SK-N-SH (cell line): ENCODE results near the gene ZNF592. TPM values are rescaled to one million over a fixed set of nuclear protein-coding genes. Genes with fewer than 3 reads are reported as not detected.

Experiments
- CTCF ChIA-PET: fragments of 300-600, 350-600 bp; formaldehyde crosslinking; extraction: SDS; loops from one replicate; lab custom pipeline; 2021; lab: Yijun Ruan, JAX
- POLR2A ChIA-PET: fragments of 350-600 bp; sonication (Branson Sonifier 250); formaldehyde crosslinking; extraction: SDS; loops from one replicate; lab custom pipeline; 2020; ENCODE audit warnings: antibody characterized with exemption, inconsistent platforms; lab: Yijun Ruan, JAX
- DNase-seq: peaks from one replicate; pipeline ENCODE4 v3.0.0; 2012
- H2AFZ ChIP-seq: fragments of 200-600 bp; sonication (generic); 2 replicates; pipeline ENCODE4 v1.8.1; 2016; ENCODE audit warnings: antibody characterized with exemption, mild to moderate bottlenecking, low read depth
- H3F3A ChIP-seq: fragments of 200-600 bp; sonication (generic); replicated peaks from 2 replicates; pipeline ENCODE3; 2016; ENCODE audit warnings: antibody characterized with exemption, mild to moderate bottlenecking; ENCODE audit not compliant: insufficient read depth
- H3K27ac ChIP-seq, 2 experiments: fragments of 200-500 bp in 1 of 2; fragments of 200-600 bp in 1 of 2; sonication (Bioruptor generic) in 1 of 2; sonication (generic), shearing (Covaris generic) in 1 of 2; 2 replicates each; pipeline versions ENCODE4 v1.5.1 to v1.6.1; 2014 to 2016; ENCODE audit warnings: low read depth in 2 of 2, inconsistent platforms in 1 of 2, low read length in 1 of 2, mild to moderate bottlenecking in 1 of 2, mixed read lengths in 1 of 2
- H3K27me3 ChIP-seq: fragments of 200-600 bp; sonication (generic), shearing (Covaris generic); 2 replicates; pipeline ENCODE4 v1.6.1; 2016; ENCODE audit warnings: mixed run types; ENCODE audit not compliant: insufficient read depth
- H3K36me3 ChIP-seq, 2 experiments: fragments of 200-500 bp in 1 of 2; fragments of 200-600 bp in 1 of 2; sonication (Bioruptor generic) in 1 of 2; sonication (generic) in 1 of 2; replicated peaks in 1 of 2; 2 replicates each; pipeline versions ENCODE3 to v1.5.1; 2014 to 2016; ENCODE audit warnings: low read length in 1 of 2, mild to moderate bottlenecking in 1 of 2; ENCODE audit not compliant: insufficient read depth in 2 of 2, control insufficient read depth in 1 of 2
- H3K4me1 ChIP-seq, 2 experiments: fragments of 200-500 bp in 1 of 2; fragments of 200-600 bp in 1 of 2; sonication (Bioruptor generic) in 1 of 2; sonication (generic), shearing (Covaris generic) in 1 of 2; 2 replicates each; pipeline versions ENCODE4 v1.5.1 to v1.6.1; 2014 to 2016; ENCODE audit warnings: low read depth in 1 of 2, low read length in 1 of 2, mixed run types in 1 of 2; ENCODE audit not compliant: insufficient read depth in 2 of 2, control insufficient read depth in 1 of 2
- H3K4me2 ChIP-seq: fragments of 200-600 bp; sonication (generic), shearing (Covaris generic); 2 replicates; pipeline ENCODE4 v1.6.1; 2017; ENCODE audit warnings: mixed run types
- H3K4me3 ChIP-seq, 2 experiments: fragments of 200-500 bp in 1 of 2; fragments of 200-600 bp in 1 of 2; sonication (Bioruptor generic) in 1 of 2; sonication (generic), shearing (Covaris generic) in 1 of 2; 2 replicates each; pipeline versions ENCODE4 v1.5.1 to v1.8.1; 2014 to 2016; ENCODE audit warnings: low read depth in 2 of 2, inconsistent platforms in 1 of 2, low read length in 1 of 2, mild to moderate bottlenecking in 1 of 2, mixed read lengths in 1 of 2, moderate library complexity in 1 of 2
- H3K79me2 ChIP-seq: fragments of 200-600 bp; sonication (generic); 2 replicates; pipeline ENCODE4 v1.8.1; 2017; ENCODE audit warnings: mild to moderate bottlenecking; ENCODE audit not compliant: insufficient read depth
- H3K9ac ChIP-seq: fragments of 200-600 bp; sonication (generic); 2 replicates; pipeline ENCODE4 v1.6.1; 2017; ENCODE audit warnings: mixed run types
- H3K9me2 ChIP-seq: fragments of 200-600 bp; sonication (generic); 2 replicates; pipeline ENCODE4 v1.6.1; 2017; ENCODE audit warnings: mixed run types
- H3K9me3 ChIP-seq: fragments of 200-600 bp; sonication (generic); 2 replicates; pipeline ENCODE4 v1.6.1; 2017; ENCODE audit warnings: mixed run types, mild to moderate bottlenecking, moderate library complexity
- H4K20me1 ChIP-seq: fragments of 200-600 bp; sonication (generic); 2 replicates; pipeline ENCODE4 v1.6.1; 2017; ENCODE audit warnings: mild to moderate bottlenecking, mixed run types; ENCODE audit not compliant: insufficient read depth
- ELF1 ChIP-seq: IDR thresholded peaks from 2 replicates; pipeline ENCODE4 v1.4.0; 2012
- EZH2phosphoT487 ChIP-seq: fragments of 200-600 bp; sonication (generic); IDR thresholded peaks from 2 replicates; pipeline ENCODE4 v1.6.1; 2017; ENCODE audit warnings: low read depth, mixed run types, mild to moderate bottlenecking, antibody characterized with exemption, moderate library complexity, borderline replicate concordance
- FOXJ3 ChIP-seq: sonication (generic); formaldehyde crosslinking; IDR thresholded peaks from 2 replicates; pipeline ENCODE4 v1.5.1; 2020; ENCODE audit warnings: mild to moderate bottlenecking, missing genetic modification reagents
- MXI1 ChIP-seq: IDR thresholded peaks from 2 replicates; pipeline ENCODE4 v1.6.1; 2012; ENCODE audit warnings: mild to moderate bottlenecking, low read depth, low read length, improper control_type of control experiment
- NRF1 ChIP-seq: IDR thresholded peaks from 2 replicates; pipeline ENCODE4 v1.6.1; 2012; ENCODE audit warnings: low read depth, mild to moderate bottlenecking, low read length
- RAD21 ChIP-seq: IDR thresholded peaks from 2 replicates; pipeline ENCODE4 v1.6.1; 2012; ENCODE audit warnings: mild to moderate bottlenecking, low read length
- REST ChIP-seq: IDR thresholded peaks from 2 replicates; pipeline ENCODE4 v1.6.1; 2012; ENCODE audit warnings: mild to moderate bottlenecking, low read depth, low read length, moderate library complexity
- RXRA ChIP-seq: IDR thresholded peaks from 2 replicates; pipeline ENCODE4 v1.4.0; 2012; ENCODE audit warnings: low read depth, mild to moderate bottlenecking, borderline replicate concordance
- TAF1 ChIP-seq: IDR thresholded peaks from 2 replicates; pipeline ENCODE4 v1.6.1; 2012; ENCODE audit warnings: low read depth, mild to moderate bottlenecking, low read length, moderate library complexity, borderline replicate concordance
- USF1 ChIP-seq: IDR thresholded peaks from 2 replicates; pipeline ENCODE4 v1.4.0; 2012; ENCODE audit warnings: low read depth, borderline replicate concordance
- WGBS: methylation state at CpG from one replicate; pipeline ENCODE4 v1.1.6; 2017; ENCODE audit warnings: low lambda C conversion rate; 5-methylcytosine and 5-hydroxymethylcytosine counted together
- polyA plus RNA-seq, 3 experiments: library from polyadenylated mRNA; depleted of rRNA; stranded (reverse); fragments of >200 nt; gene quantifications; 2 replicates each; pipeline ENCODE4 v1.2.3, GENCODE V29; 2012

The ZNF592 gene
- polyA plus RNA-seq, 1 of the 3 experiments (the other 2 are of a cell fraction), result 8.0 TPM

DNA sequence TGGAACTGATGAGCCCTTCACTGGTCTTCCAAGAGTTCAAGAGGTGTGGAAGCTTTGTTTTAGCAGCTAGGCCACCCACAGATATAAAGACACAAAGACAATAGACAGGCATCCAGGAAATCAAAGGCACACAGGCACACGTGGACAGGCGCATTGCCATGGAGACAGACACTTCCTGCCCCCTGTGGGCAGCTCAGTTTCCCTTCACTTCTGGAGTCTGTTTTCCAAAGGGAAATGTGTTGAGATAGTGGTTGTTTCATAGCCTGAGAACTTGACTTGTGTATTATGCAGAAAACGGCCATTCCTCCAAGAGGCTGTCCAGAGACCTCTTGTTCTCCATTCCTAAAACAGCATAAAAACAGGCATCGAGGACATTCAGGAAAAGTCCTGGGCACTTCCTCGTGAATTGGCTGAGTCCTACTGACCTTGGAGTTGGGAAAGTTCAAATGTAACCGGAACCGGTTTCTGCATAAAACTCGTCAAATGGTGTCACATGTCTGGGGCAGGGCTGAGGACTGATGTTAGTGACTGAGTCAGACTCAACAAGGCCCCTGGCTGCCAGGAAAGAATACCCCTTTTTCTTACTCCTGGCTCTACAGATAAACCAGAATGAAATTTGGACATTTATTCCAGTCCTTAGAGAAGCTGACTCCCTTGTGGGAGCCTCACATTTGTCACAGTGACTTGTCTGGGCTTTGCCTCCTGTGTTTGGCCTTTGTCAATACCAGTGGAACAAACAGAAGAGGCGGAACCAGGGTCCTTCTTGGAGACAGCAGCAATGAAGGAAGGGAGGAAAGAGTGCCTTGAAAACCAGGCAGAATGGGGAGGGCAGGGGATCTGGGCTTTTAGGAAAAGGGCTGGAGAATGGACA, 70.1 kb downstream of the ZNF592 start:
- Histone ChIP-seq H3K9me3 (no peaks in the 10 kb centered on the region), H3K4me3 (no peak overlapping the region), H3K27ac (peak overlapping the region in 1 of 2 experiments; percentile 71; a peak in 2 of 4 replicates), H3K79me2 (no peaks in the 10 kb centered on the region), H3K27me3 (no peaks in the 10 kb centered on the region), H3K36me3 (no peaks in the 10 kb centered on the region), H3F3A (no peaks in the 10 kb centered on the region), H3K9me2 (no peaks in the 10 kb centered on the region), H3K9ac (no peak overlapping the region), H4K20me1 (no peaks in the 10 kb centered on the region), H3K4me2 (no peak overlapping the region), H3K4me1 (peaks cover 5 to 52% of the 10 kb centered on the region in 2 experiments; a peak in 1 of 4 replicates)
- peak; percentile 51 for DNase-seq
- POLR2A ChIA-PET, result interaction anchor here (0.5 kb wide), 1 partner anchor 268 kb away, joined by 3 read pairs; no protein-coding TSS in a partner anchor
- CTCF ChIA-PET, result interaction anchor here (0.8 to 1.2 kb wide), 6 partner anchors 9 to 110 kb away, joined by 3 read pairs; no protein-coding TSS in a partner anchor
- 91% methylated on average over 9 of the region's 9 CpGs for WGBS
- TF ChIP-seq ELF1 (no peak), EZH2phosphoT487 (no peak), RXRA (no peak), REST (no peak), TAF1 (no peak), MXI1 (no peak), FOXJ3 (CRISPR knock-in tag) (no peak)
- TF ChIP-seq, all 33 proteins: peak for 0
- H2AFZ ChIP-seq, result no peak overlapping the region

- POLR2A ChIA-PET, result interaction anchor here (0.5 kb wide), 1 partner anchor 267 kb away, joined by 3 read pairs; no protein-coding TSS in a partner anchor
- peak; percentile 46 for DNase-seq
- Histone ChIP-seq H4K20me1 (no peaks in the 10 kb centered on the region), H3K9me3 (no peaks in the 10 kb centered on the region), H3K4me3 (no peak overlapping the region), H3K36me3 (no peaks in the 10 kb centered on the region), H2AFZ (no peak overlapping the region), H3K27ac (peak overlapping the region in 1 of 2 experiments; percentile 71; a peak in 2 of 4 replicates), H3F3A (no peaks in the 10 kb centered on the region), H3K79me2 (no peaks in the 10 kb centered on the region), H3K9me2 (no peaks in the 10 kb centered on the region), H3K27me3 (no peaks in the 10 kb centered on the region), H3K4me1 (peaks cover 5 to 57% of the 10 kb centered on the region in 2 experiments; a peak in 1 of 4 replicates), H3K4me2 (no peak overlapping the region), H3K9ac (no peak overlapping the region)
- 63% methylated on average over 3 of the region's 3 CpGs for WGBS
- TF ChIP-seq NRF1 (no peak), ELF1 (no peak), USF1 (no peak), RAD21 (peak; percentile 12; the same call in 1 of the 2 replicates)
- CTCF ChIA-PET, result interaction anchor here (0.7 to 1.1 kb wide), 5 partner anchors 9 to 164 kb away, joined by 3 read pairs; no protein-coding TSS in a partner anchor
Measured at GRCh38 chr15:84819291-84819768, 70.9 kb downstream of the ZNF592 start.
